HG03066 (cell line): Measurements from ENCODE around the gene PHKB.
"Not testable (repeated sequence)": the region's sequence is repeated elsewhere in the genome, so short reads cannot be mapped to it uniquely, and the experiment has no call there.

Experiments
- ATAC-seq: cut with Tn5 transposase; IDR thresholded peaks from one replicate; pipeline ENCODE4 v1.9.1; 2021; ENCODE audit warnings: low read depth; ENCODE audit not compliant: unreplicated experiment

PHKB gene

DNA sequence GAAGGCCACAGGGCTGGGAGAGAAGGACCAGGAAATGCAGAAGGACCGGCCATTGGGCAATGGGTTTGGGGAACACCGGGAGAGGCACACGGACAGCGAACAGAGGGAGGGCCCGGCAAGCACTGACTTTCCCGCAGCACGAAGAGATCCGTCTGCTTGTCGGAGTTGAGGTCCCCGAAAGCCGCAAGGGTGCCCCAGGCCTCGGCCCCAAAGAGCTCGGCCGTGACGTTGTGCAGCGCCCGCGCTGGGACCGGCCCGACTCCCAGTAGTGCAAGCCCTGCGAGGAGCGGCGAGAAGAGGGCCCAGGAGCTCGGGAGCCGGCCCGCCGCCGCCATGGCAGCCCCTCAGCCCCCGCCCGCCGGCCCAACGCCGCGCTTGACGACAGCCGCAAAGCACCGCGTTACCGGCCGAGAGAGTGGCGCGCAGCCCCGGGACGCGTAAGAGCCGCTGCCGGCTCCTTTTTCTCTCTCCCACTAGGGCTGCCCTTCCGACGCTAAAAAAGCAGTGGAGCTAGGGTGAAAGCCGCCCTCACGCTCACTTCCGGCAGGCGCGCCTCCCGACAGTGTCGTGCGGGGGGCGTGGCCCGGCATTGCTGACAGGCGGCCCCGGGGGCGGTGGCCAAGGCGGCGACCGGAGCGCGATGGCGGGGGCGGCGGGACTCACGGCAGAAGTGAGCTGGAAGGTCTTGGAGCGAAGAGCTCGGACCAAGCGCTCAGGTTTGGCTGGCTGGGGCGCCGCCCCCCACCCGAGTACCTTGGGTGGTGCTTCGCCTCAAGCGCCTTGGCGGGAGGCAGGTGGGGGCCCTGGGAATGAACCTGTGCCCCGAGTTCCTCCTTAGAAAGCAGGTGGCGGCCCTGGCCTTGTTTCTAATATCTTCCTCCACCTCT lies at the start of gene PHKB, which contains the start of gene ITFG1:
PHKB (plus strand) TSS at position 621 of the 887 bp plus-strand sequence; CDS start at position 641, 20 bp downstream.
ITFG1 (minus strand) TSS at position 353 of the 887 bp plus-strand sequence; CDS start at position 335, 18 bp downstream.
- ATAC-seq = peak; percentile 69

DNA sequence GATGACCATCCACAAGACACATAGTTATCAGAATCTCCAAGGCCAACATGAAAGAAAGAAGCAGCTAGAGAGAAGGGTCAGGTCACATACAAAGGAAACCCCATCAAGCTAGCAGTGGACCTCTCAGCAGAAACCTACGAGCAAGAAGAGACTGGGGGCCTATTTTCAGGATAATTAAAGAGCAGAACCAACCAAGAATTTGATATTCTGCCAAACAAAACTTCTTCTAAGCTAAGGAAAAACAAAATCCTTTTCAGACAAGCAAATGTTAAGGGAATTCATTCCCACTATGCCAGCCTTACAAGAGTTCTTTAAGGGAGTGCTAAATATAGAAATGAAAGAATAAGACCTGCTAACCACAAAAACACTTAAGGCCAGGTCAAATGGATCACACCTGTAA lies 48.1 kb upstream of the PHKB start:
- ATAC-seq = no peak

DNA sequence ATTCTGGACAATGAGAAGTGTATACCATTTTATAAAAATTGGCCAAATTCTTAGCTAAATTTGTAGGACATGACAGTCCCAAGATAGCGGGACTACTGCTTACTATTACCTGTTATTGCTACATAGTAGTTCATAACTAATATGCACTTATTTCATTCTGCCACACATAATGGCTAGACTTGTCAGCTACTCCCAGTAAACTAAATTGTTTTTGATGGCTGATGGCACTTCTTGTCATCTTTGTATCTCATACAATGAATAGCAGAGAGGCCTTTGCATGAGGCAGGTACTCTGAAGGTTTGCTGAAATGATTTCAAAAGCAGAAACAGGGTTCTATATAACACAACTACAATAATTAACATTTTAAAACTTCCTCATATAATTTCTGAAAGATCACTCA lies 44.3 kb upstream of the PHKB start:
- ATAC-seq = no peak

DNA sequence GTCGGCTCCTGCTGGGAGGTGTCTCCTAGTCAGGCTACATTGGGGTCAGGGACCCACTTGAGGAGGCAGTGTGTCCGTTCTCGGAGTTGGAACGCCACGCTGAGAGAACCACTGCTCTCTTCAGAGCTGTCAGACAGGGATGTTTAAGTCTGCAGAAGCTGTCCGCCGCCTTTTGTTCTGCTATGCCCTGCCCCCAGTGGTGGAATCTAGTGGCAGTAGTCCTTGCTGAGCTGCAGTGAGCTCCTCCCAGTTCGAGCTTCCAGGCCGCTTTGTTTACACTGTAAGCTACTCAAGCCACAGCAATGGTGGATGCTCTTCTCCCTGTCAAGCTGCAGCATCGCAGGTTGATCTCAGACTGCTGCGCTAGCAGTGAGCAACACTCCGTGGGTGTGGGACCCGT lies 36.3 kb upstream of the PHKB start:
- no peak for ATAC-seq

DNA sequence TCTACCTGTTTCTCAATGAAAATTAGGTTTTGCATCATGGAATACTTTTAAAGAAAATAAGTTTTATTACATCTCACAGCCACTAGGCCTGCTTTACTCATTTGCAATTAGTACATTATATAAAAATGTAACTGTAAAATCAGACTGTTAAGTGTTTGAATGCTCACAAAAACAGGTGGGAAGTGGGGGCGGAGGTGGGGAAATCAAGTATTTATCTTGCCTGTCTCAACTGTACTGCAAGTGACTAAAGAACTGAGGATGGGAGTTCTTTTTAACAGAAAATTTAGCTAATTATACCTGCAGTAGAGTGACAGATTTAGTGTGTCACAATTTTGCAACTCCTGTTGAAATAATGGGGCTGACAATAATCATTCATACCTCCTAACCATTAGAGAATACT lies 34.3 kb upstream of the PHKB start:
- ATAC-seq = no peak

DNA sequence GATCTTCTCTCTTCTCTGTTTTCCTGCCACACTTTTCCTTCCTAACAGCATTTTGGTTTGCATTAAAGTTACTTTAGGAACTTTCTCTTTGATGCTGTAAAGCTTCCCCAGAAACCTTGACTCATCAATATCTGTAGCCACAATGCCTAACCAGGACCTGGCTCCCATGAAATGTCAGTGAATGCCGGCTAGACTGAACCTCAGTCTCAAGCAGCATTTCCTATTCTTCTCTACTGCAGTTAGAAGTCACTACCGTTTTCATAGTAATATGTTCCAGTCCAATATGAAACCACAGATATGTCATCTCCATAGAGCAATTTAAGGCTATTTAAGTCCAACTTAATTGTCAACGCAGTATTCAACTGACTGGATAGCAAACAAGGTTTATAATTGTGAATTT lies 29.2 kb upstream of the PHKB start:
- no peak for ATAC-seq

DNA sequence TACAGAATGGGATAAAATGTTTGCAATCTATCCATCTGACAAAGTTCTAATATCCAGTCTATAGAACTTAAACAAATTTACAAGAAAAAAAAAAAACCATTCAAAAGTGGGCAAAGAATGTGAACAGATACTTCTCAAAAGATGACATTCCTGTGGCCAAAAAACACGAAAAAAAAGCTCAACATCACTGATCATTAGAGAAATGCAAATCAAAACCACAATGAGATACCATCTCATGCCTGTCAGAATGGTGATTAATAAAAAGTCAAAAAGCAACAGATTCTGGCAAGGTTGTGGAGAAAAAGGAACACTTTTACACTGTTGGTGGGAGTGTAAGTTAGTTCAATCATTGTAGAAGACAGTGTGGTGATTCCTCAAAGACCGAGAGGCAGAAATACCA lies 26.9 kb upstream of the PHKB start:
- ATAC-seq = not testable (repeated sequence)

DNA sequence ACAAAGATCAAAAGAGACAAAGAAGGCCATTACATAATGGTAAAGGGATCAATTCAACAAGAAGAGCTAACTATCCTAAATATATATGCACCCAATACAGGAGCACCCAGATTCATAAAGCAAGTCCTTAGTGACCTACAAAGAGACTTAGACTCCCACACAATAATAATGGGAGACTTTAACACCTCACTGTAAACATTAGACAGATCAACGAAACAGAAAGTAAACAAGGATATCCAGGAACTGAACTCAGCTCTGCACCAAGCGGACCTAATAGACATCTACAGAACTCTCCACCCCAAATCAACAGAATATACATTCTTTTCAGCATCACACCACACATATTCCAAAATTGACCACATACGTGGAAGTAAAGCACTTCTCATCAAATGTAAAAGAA lies 21.1 kb upstream of the PHKB start:
- not testable (repeated sequence) for ATAC-seq

DNA sequence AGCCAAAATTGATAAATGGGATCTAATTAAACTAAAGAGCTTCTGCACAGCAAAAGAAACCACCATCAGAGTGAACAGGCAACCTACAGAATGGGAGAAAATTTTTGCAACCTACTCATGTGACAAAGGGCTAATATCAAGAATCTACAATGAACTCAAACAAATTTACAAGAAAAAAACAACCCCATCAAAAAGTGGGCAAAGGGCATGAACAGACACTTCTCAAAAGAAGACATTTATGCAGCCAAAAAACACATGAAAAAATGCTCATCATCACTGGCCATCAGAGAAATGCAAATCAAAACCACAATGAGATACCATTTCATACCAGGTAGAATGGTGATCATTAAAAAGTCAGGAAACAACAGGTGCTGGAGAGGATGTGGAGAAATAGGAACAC lies 18.2 kb upstream of the PHKB start:
- not testable (repeated sequence) for ATAC-seq

DNA sequence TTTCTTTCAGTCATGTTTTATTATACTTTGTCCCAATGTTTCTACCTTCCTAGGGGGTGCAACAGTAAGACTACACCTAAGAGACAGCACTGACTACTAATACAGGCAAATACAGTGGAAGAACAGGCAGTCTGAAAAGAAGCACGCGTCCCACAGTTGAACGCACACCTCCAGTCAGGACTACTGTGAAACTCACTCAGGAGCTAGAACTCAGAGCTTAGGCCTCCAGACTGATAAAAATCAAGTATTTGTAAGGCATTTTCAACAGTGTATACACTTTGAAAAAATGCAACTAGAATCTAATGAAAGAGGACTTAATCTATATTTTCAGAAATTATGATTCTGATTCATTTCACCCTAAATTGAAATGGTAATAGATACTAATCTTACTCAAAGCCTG lies 14.7 kb upstream of the PHKB start:
- no peak for ATAC-seq

DNA sequence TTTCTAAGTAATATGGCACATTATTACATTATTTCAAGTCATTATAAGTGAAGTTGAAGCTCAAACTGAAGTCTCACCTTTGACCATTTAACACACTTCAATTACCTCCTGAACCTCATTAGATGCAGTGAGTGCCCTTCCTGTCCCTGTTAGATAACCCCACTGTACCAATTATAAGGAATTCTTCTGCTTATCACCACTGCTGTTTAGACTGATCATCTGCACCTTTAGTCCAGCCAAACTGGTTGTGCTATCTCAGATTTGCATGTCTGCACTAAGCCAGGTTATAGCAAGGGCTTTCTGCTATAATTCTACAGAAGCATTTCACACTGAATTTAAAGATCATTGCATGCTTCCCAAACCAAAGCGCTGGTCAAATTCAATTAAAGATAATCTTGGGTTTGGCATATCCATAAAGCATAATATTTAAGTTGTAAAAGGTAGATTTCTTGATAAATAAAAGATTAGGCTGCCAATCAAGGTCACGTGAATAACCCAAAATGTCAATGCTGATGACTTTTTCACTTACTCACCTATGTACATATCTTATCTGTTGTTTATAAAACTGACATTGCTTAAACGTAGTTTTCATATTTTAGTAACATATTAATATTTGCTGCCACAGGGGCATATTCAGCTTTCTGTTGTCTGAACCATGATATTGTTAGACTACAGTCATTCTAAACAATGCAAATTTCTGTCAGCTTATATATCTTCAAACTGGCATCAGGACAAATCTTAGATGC lies 12.1 kb upstream of the PHKB start:
- ATAC-seq = no peak

DNA sequence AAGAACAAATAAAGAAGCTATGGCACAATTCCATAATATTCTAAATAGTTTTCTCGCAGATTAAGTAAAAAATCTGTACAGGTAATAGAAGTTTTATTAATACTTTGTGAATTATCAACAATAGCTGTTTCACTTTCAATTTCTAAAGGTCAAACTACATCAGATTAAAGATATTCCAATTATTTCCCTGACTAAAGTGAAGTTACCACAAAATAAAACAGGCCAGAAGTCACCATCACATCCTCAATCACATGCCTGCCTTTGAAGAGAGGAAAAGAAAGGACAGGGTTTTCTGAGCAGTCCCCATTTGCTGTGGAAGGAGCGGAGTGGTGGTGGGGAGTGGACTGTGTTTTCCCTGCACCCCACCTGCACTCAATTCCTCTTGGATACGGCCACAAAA lies 11.3 kb upstream of the PHKB start:
- ATAC-seq = no peak

DNA sequence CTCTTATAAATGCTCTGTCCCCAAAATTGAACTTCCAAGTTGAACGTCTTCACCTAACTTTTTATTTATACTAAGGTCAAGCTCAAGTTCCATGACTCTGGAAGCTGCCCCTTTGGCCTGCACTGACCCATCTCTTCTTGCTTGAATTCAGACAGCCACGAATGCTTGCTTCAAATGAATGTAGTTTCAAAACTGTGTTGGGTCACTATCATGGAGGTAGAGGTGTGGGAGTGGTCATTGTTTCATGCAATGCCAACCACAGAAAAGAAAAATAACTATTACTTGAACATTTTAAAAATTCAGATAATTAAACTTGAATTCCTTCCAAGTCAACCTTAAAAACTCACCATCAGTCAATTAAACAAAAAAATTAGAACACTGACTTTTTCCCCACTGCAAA lies 2.8 kb upstream of the PHKB start:
- ATAC-seq = no peak

DNA sequence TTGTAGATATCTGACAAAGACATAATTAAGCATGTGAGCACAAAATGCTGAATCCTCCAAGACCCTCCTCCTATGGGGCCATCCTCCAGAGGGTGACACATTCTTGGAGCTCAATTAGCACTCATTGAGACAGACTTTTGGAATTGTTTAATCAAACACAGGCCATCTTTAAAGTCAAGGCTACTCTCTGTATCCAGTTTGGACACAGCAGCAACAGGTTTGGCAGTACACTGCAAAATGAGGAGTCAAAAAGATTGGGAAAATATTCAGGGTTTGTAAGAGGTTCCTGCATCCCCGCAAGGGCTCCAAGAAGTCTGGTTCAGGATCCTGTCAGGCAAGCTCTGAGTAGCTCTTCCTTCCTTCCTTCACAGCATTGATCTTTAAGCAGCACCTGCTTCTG lies 1.5 kb upstream of the PHKB start:
- ATAC-seq = no peak

DNA sequence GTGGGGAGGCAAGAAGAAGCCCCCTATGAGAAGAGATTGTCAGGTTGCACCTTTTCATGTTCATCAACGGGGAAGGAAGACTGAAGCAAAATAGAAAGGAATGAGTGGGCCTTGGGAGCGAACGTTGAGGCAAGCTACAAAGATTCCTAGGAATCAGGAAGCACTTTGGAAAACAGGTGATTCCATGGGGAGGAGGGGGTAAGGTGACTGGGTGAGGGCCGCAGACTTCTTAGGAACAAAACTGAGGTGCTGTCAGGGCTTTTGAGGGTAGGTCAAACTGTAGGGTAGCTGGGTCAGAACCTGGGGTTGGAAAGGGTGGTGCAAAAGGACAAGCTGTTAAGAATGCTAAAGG lies 796 bp upstream of the PHKB start:
- no peak for ATAC-seq

DNA sequence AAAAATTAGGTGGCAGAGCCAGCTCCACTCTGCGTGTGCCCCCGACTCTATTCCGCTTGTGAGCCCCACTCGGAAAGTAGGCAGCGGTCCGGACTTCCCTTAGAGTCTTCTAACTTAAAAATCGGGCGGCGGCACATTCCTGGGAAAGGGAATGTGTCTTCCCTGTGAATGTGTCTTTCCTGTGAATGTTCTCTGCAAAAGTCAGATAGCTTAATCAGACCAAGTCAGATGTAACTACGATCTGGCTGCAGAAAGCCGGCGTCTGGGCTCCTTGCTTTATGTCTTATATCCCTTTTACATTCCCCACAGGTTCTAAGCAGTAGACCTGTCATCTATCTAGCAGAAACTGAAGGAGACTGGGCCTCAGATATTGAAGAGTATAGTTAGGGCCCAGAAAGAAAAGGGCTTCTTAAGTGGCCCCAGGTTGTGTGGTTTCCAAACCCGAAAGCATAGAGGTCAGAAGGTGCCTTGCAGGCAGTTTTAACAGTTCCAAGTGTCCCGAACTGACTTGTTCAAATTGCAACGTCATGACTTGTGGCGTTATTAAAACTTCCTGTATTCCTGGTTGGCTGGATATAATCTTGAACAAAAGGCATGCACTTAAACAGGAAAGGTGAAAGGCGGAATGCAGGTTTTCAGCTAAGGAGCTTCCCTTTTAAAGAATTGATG lies 601 bp downstream of the PHKB start:
- ATAC-seq = peak; percentile 36

DNA sequence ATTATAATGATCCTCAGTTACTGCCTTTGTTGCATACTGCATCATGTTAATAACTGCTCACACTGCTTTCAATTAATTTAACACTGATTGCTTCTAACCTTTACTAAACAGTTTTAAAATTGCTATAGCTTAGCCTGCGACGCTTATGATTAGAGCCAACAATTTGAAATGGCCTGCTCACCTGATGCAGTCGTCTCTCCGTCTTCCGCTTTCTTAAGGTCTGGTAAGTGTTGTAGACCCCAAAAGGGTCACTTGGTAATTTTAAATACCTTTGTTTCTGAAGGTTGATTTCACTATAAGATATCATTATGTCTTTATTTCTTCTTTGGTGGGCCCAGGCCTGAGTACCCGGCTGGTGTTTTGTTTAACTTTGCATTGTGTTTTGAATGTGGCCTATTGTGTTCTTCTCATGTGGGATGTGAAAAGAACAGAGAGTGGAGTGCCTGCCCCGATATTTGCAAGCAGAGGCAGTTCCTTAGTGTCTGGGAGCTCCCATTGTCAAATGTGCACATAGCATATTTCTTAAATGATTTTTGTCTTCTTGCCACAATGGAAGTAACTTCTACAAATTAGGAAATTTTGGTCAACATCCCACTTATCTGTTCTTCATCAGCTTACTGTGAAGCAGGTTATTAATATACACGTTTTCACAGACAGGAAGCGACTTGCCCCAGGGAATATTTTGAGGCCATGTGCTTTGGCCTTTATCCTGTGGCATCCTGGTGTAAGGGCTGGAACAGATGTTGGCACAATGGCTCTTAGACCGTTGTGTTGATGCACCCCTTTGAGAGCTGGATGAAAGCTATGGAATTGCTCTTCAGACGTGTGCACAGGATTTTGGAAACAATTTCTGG lies 2.9 kb downstream of the PHKB start:
- no peak for ATAC-seq

DNA sequence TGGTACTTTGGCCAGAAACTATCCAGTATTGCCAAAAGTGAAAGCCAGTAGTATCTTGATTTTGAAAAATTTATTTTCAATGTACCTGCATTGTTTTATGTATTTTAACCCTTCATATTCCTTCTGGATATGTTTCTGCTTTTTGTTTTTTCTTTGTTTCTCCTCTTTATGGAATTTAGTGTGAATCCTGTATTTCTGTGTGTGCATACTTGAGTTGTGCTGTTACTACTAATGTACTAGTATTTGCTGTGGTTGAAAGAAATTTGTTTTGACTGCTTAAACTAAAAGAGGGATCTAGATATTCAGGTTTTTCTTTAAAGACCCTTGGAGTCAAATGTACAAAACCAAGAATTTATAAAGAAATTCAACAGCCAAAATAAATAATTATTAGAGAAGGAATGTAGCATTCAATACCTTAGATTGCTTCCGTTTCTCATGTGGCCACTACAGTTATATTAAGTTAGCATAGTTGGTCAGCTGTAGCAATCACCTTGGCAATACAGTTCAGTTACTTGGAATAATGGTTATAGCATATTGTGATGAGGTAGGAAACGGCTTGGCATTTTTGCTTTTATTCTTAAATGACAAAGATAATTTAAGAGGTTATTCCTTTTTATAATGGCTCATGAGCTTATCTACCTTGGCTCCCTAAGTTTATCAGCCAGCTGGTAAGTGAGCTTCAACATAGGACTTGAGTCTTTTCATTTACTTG lies 4.9 kb downstream of the PHKB start:
- ATAC-seq = no peak

DNA sequence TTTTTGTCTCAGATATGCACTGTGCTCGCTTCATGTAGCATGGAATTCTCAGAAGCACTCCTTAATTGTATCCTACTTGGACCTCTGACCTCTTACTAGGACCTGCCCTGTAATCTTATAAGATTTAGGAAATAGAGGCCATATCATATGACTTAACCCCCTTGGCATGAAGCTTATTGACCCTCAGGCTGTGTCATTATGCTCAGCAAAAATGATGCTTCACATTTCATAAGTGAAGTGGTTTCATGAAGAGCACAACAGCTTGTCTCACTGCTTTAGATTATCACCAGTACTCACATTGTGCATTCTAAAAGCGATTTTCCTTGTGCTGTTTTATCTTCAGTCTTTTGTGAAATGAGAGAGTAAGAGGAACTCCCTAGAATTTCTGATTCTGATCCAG lies 6.4 kb downstream of the PHKB start:
- ATAC-seq = no peak
